Progenitor cell of endocrine pancreas (in vitro differentiated cells): ENCODE data around the gene MRPL51. TPM values are rescaled to one million over a fixed set of nuclear protein-coding genes. Genes with fewer than 3 reads are reported as not detected.

ENCODE experiments used
- DNase-seq: peaks from one replicate; pipeline ENCODE4 v3.0.0; 2021; ENCODE audit warnings: low spot score; ENCODE audit not compliant: unreplicated experiment
- H3K27ac Mint-ChIP-seq: 2 replicates; pipeline ENCODE4 v1.8.0; 2021; ENCODE audit warnings: mild to moderate bottlenecking, moderate library complexity, mixed read lengths
- H3K27me3 Mint-ChIP-seq: 2 replicates; pipeline ENCODE4 v1.8.0; 2021; ENCODE audit warnings: mixed read lengths
- H3K36me3 Mint-ChIP-seq: 2 replicates; pipeline ENCODE4 v1.8.0; 2022; ENCODE audit warnings: mixed read lengths; ENCODE audit not compliant: insufficient read depth
- H3K4me1 Mint-ChIP-seq: 2 replicates; pipeline ENCODE4 v1.8.0; 2021; ENCODE audit warnings: low read depth, mixed read lengths
- H3K4me3 Mint-ChIP-seq: 2 replicates; pipeline ENCODE4 v1.8.0; 2021; ENCODE audit warnings: low read depth, mild to moderate bottlenecking, moderate library complexity, mixed read lengths
- H3K9me3 Mint-ChIP-seq: 2 replicates; pipeline ENCODE4 v1.8.0; 2021; ENCODE audit warnings: low read depth, mixed read lengths
- CTCF ChIP-seq: fragments of 200-600 bp; sonication (generic); IDR thresholded peaks from one replicate; pipeline ENCODE4 v1.5.0; 2021; ENCODE audit warnings: antibody characterized with exemption, mild to moderate bottlenecking; ENCODE audit not compliant: unreplicated experiment
- total RNA-seq: library from RNA; stranded (reverse); gene quantifications from 2 replicates; pipeline ENCODE4 v1.2.1, GENCODE V29; 2021

Gene MRPL51
- total RNA-seq, 1 donor from 2014 or later: 279 TPM

GRCh38 chr12:6535960-6536847 is 43.1 kb upstream of the MRPL51 start:
- Mint-ChIP-seq H3K9me3 (no peaks in the 10 kb centered on the region), H3K4me3 (peak overlapping the region; percentile 92), H3K27ac (peak overlapping the region; percentile 90), H3K27me3 (no peaks in the 10 kb centered on the region), H3K4me1 (peaks cover 40% of the 10 kb centered on the region), H3K36me3 (peaks cover 22% of the 10 kb centered on the region)
- TF ChIP-seq CTCF: no peak
- no peak for DNase-seq

- Mint-ChIP-seq H3K36me3 (peaks cover 28% of the 10 kb centered on the region), H3K4me1 (peaks cover 40% of the 10 kb centered on the region), H3K27ac (peak overlapping the region; percentile 99), H3K4me3 (peak overlapping the region; percentile 92), H3K27me3 (no peaks in the 10 kb centered on the region), H3K9me3 (no peaks in the 10 kb centered on the region)
- DNase-seq: no peak
- no peak for TF ChIP-seq CTCF
These were observed 42.6 kb upstream of the MRPL51 start for GRCh38 chr12:6535697-6535946.

GRCh38 chr12:6534945-6535696 is 42.1 kb upstream of the MRPL51 start:
- H3K27ac Mint-ChIP-seq: peak overlapping the region; percentile 99
- H3K9me3 Mint-ChIP-seq: no peaks in the 10 kb centered on the region
- no peak for TF ChIP-seq CTCF
- H3K4me1 Mint-ChIP-seq: peaks cover 37% of the 10 kb centered on the region
- no peaks in the 10 kb centered on the region for H3K27me3 Mint-ChIP-seq
- H3K36me3 Mint-ChIP-seq: peaks cover 33% of the 10 kb centered on the region
- peak; percentile 65 for DNase-seq
- peak overlapping the region; percentile 92 for H3K4me3 Mint-ChIP-seq

GRCh38 chr12:6534695-6534944 is 41.6 kb upstream of the MRPL51 start:
- no peak for TF ChIP-seq CTCF
- Mint-ChIP-seq H3K27ac (peak overlapping the region; percentile 99), H3K27me3 (no peaks in the 10 kb centered on the region), H3K4me1 (peaks cover 37% of the 10 kb centered on the region), H3K9me3 (no peaks in the 10 kb centered on the region), H3K4me3 (peak overlapping the region; percentile 92), H3K36me3 (peaks cover 36% of the 10 kb centered on the region)
- DNase-seq: no peak

GRCh38 chr12:6533923-6534694 is 41.0 kb upstream of the MRPL51 start, which contains the start of gene GAPDH:
GAPDH (plus strand) TSS chr12:6534517; CDS start chr12:6534833, 316 bp downstream.
- peak; percentile 85 for DNase-seq
- H3K4me1 Mint-ChIP-seq: peaks cover 37% of the 10 kb centered on the region
- no peak for TF ChIP-seq CTCF
- H3K9me3 Mint-ChIP-seq: no peaks in the 10 kb centered on the region
- H3K27ac Mint-ChIP-seq: peak within 1 kb of the TSS; percentile 99
- H3K36me3 Mint-ChIP-seq: peaks cover 38% of the 10 kb centered on the region
- no peaks in the 10 kb centered on the region for H3K27me3 Mint-ChIP-seq
- H3K4me3 Mint-ChIP-seq: peak within 1 kb of the TSS; percentile 92
